Measurements from ENCODE around the gene DRGX.

The DRGX gene

GRCh38 chr10:49407552-49408137, 11.8 kb upstream of the DRGX start:
- DNase-seq = peak; percentile 17

- no peak for DNase-seq
Measured at GRCh38 chr10:49407151-49407550, 11.3 kb upstream of the DRGX start.

DNA sequence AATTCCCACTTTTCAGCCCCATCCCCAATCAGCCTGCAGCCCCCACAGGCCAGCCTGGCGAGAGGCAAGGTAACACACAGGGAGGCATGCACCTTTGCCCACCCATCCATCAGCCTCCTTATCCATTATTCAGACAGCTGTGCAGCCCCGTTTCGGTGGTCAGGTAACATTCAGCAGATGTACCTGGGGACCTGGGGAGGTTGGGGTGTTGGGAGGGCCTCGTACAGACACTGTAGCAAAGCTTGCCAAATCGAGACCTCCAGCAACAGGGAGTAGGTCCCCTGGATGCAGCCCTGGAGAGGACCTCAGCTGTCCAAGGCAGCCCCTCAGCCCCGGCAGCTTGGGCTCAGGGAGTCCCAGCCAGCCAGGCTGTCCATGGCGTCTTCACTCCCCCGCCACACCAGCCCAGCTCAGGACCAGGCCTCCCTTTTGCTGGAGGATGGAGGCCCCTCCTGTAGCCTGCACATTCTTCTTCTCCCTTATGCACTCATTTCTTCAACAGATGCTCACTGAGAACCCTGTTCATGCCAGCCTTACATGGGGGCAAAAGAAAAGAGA, 8.5 kb upstream of the DRGX start:
- no peak for DNase-seq

GRCh38 chr10:49403363-49403762, 7.5 kb upstream of the DRGX start:
- DNase-seq = no peak

DNA sequence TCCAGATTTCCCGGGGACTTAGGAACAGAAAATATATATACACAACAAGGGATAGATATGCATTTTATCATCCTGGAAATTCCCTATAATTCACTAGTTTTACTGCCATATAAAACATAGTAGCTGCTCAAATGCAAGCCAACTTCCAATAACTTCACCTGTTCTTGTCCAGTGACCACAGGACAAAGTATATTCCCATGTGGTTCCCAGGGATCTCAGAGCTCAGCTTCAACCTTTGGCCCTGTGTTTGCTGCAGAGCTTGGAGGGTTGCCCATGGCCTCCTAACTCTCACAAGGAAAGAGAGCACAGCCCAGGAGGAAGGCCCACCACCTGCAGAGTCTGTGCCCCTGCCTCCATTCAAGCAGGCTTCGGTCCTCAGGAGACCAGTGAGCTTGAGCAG, 4.5 kb upstream of the DRGX start:
- DNase-seq = no peak

GRCh38 chr10:49398986-49399385, 3.1 kb upstream of the DRGX start:
- DNase-seq = no peak

- DNase-seq = no peak
Measured at GRCh38 chr10:49398000-49398861, 2.3 kb upstream of the DRGX start.

- DNase-seq = no peak
Measured at GRCh38 chr10:49397036-49397999, 1.4 kb upstream of the DRGX start.

DNA sequence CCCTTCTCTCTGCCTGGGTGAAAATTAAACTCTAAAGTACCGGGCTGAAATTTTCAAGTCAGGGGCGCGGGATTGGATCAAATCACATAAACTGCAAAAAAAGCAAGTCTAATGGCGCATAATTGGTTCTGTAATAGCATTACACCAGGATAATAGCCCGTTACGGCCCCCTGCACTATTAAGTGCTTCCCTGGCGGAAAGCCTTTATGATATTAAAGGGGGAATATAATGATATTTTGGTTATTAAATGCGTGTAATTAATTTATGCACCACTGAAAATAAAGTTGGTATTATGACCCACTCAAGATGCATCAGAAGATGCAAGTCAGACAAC, 744 bp upstream of the DRGX start:
- no peak for DNase-seq

DNA sequence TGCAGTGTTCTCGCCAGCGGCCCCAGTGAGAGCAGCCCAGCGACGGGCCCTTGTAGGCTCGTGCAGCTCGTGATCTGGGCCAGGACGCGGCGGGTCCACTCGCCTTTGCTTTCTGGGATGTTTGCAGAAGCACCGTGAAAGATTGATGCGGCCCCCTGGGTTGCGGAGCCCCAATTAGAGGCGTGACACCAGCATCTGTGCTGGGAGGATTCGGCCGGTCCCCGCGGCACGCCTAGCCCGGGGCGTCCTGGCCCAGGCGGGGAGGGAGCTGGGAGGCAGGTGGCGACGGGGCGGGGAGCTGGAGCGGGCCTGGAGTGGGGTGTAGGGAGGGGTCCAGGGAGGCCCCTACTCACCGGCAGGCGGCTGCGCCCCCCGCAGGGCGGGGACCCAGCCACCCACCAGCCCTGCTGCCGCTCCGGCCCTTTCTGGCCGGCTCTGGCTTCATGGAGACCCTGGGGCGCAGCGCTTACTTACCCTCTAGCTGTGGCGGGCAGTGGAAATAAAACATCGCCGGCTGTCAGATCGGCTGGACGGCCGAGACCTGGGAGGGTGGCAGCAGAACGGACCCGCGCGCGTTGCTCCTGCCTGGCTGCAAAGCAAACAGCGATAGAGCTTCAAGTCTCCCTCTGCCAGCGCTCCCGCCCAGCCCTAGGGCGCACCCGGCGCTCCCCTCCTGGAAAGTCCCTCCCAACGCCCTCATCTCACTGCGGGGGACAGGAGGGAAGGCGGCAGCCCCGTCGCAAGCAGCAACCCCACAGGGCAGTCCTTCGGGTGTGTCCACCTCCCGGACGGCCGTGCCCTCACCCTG, 752 bp downstream of the DRGX start:
- DNase-seq = peak; percentile 7

- DNase-seq = no peak
Measured at GRCh38 chr10:49393757-49394156, 2.1 kb downstream of the DRGX start.

DNA sequence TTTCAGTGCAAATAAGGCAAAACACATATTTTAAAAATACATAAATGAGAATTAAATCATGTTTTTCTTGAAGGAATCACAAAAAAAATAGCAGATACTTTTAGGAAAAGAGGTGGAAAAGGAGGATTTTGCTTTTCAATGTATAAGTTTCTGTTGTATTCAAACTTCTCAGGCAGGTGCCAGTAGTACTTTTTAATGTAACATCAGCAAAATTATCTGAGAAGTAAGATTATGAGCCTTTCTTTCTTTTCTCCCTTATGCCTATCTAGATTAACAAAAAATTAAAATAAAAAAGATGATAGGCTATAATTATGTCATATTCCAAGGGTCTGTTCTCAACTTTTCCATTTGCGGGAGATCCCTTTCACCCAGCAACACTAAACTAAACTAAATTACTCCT, 2.6 kb downstream of the DRGX start:
- no peak for DNase-seq

- DNase-seq = no peak
Measured at GRCh38 chr10:49389361-49389933, 6.4 kb downstream of the DRGX start.

- no peak for DNase-seq
Measured at GRCh38 chr10:49388161-49388560, 7.7 kb downstream of the DRGX start.

DNA sequence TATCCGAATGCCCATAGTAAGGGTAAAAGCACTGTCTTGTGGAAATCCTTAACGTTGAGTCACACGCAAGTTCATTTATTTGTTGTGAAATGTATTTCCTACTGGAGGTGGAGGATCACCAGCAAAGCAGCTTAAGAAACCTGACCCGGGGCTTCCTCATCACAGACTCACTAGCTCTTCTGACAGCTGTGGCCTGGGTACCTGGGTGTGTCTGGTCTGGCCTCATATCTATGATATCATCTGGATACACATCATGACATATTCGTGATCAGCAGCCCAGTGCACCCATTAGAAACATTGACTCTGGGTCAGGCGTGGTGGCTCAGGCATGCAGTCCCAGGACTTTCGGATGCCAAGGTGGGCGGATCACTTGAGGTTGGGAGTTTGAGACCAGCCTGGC, 8.8 kb downstream of the DRGX start:
- no peak for DNase-seq

GRCh38 chr10:49385939-49386922, 9.7 kb downstream of the DRGX start:
- no peak for DNase-seq

DNA sequence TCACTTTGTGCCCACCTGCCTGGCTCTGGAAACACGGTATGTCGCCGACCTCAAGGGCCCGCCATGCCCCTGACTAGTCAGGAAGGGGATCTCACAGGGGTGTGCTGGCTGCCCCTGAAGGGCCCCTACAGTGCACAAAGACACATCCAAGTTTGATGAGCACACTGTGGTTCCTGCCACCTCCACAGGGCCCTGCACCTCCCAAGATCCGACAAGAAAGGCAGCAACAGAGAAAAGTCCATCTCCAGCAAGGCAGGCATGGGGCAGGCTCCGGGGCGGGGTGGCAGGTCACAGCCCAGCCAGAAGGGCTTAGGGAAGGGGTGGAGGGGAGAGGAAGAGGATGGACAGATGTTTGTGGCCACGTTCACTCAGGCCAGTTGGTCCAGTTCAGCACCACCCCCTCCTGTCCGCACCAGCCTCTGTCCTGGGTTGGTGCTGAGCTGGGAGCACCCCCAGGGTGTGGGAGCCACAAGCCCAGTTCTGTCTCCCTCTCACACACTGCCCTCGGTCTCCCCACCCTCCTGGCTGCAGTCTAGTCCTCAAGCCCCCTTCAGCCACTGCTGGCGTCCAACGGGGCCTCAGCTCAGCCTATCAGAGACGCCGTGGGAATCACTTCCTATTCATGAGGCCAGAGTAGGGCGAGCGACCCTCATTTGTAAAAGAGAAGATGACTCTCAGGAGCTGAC, 11.5 kb downstream of the DRGX start:
- no peak for DNase-seq

GRCh38 chr10:49383853-49384252, 12.0 kb downstream of the DRGX start:
- no peak for DNase-seq

GRCh38 chr10:49382826-49383225, 13.1 kb downstream of the DRGX start:
- no peak for DNase-seq

- no peak for DNase-seq
Measured at GRCh38 chr10:49382226-49382625, 13.7 kb downstream of the DRGX start.
